Endothelial cell of umbilical vein (primary cell): Measurements from ENCODE around the gene MBD5.

Source experiments
- CTCF ChIP-seq, 2 donors: IDR thresholded peaks; 1 replicate in 1 of 2; 2 replicates in 1 of 2; pipeline ENCODE4 v1.5.1; 2011; ENCODE audit warnings: low read length in 2 of 2, mild to moderate bottlenecking in 2 of 2, moderate library complexity in 2 of 2, control low read depth in 1 of 2, inconsistent platforms in 1 of 2, low read depth in 1 of 2; ENCODE audit not compliant: insufficient read depth in 1 of 2; ENCODE audit errors: extremely low read depth in 1 of 2
- JUN ChIP-seq: IDR thresholded peaks from 2 replicates; pipeline ENCODE4 v1.6.1; 2011; ENCODE audit warnings: borderline replicate concordance, low read depth; ENCODE audit not compliant: insufficient read length, insufficient read depth
- MAX ChIP-seq: IDR thresholded peaks from 2 replicates; pipeline ENCODE4 v1.6.1; 2011; ENCODE audit not compliant: insufficient read depth, insufficient read length
- MYC ChIP-seq: IDR thresholded peaks from one replicate; pipeline ENCODE4 v1.6.1; 2011; ENCODE audit warnings: mild to moderate bottlenecking, low read depth, low read length
- POLR2AphosphoS5 ChIP-seq: IDR thresholded peaks from 2 replicates; pipeline ENCODE4 v1.6.1; 2012; ENCODE audit warnings: low read depth, mild to moderate bottlenecking, control low read depth, low read length, moderate library complexity; ENCODE audit not compliant: insufficient read depth

- no peak for TF ChIP-seq CTCF (IDR thresholded peaks at IDR 0.05; ENCODE audit: extremely low read depth in 1 of 2, insufficient read depth in 1 of 2, low read depth in 1 of 2, low read length in 2 of 2)
- no peak for TF ChIP-seq POLR2AphosphoS5
- no peak for TF ChIP-seq MYC
- TF ChIP-seq JUN = no peak
- TF ChIP-seq MAX = no peak
Measured at GRCh38 chr2:148108385-148108784, 87.5 kb downstream of the MBD5 start.
